ENCODE results near the gene LRCH1.

DNA sequence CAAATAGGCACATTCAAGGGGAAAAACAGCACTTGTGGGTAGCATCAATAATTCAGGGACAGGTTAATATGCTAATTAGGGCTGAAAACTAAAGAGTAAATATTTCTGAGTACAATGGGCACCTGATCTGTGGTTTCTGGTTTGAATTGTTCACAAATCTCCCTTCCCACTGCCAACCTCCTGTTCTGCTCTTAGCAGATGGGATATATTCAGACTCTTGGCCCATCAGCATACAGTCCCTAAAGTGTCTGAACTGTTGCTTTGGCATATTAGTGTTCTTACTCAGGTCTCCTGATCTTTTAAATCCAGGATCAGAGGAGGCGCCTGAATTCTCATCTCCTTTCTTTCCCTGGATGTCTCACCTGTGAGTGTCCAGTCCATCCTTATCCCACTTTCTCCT is 8.2 kb upstream of the LRCH1 start:
- no peak for TF ChIP-seq NFIC (IDR thresholded peaks at IDR 0.05)
- TF ChIP-seq, protein P1, sequence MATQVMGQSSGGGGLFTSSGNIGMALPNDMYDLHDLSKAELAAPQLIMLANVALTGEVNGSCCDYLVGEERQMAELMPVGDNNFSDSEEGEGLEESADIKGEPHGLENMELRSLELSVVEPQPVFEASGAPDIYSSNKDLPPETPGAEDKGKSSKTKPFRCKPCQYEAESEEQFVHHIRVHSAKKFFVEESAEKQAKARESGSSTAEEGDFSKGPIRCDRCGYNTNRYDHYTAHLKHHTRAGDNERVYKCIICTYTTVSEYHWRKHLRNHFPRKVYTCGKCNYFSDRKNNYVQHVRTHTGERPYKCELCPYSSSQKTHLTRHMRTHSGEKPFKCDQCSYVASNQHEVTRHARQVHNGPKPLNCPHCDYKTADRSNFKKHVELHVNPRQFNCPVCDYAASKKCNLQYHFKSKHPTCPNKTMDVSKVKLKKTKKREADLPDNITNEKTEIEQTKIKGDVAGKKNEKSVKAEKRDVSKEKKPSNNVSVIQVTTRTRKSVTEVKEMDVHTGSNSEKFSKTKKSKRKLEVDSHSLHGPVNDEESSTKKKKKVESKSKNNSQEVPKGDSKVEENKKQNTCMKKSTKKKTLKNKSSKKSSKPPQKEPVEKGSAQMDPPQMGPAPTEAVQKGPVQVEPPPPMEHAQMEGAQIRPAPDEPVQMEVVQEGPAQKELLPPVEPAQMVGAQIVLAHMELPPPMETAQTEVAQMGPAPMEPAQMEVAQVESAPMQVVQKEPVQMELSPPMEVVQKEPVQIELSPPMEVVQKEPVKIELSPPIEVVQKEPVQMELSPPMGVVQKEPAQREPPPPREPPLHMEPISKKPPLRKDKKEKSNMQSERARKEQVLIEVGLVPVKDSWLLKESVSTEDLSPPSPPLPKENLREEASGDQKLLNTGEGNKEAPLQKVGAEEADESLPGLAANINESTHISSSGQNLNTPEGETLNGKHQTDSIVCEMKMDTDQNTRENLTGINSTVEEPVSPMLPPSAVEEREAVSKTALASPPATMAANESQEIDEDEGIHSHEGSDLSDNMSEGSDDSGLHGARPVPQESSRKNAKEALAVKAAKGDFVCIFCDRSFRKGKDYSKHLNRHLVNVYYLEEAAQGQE (IDR thresholded peaks at IDR 0.05; ENCODE audit: low read depth): no peak
- no peak for TF ChIP-seq EGR1 (IDR thresholded peaks at IDR 0.05)
- TF ChIP-seq EP300 (IDR thresholded peaks at IDR 0.05; ENCODE audit: borderline replicate concordance): no peak
- TF ChIP-seq ZBTB7A (IDR thresholded peaks at IDR 0.05; ENCODE audit: low read depth): no peak
- no peak for TF ChIP-seq YY1 (IDR thresholded peaks at IDR 0.05; ENCODE audit: low read depth)
